ENCODE data around the gene CTPS1. TPM values are rescaled to one million over a fixed set of nuclear protein-coding genes. Genes with fewer than 3 reads are reported as not detected.

The CTPS1 gene
- total RNA-seq, 1 experiment from 2014 or later: 69.9 TPM

DNA sequence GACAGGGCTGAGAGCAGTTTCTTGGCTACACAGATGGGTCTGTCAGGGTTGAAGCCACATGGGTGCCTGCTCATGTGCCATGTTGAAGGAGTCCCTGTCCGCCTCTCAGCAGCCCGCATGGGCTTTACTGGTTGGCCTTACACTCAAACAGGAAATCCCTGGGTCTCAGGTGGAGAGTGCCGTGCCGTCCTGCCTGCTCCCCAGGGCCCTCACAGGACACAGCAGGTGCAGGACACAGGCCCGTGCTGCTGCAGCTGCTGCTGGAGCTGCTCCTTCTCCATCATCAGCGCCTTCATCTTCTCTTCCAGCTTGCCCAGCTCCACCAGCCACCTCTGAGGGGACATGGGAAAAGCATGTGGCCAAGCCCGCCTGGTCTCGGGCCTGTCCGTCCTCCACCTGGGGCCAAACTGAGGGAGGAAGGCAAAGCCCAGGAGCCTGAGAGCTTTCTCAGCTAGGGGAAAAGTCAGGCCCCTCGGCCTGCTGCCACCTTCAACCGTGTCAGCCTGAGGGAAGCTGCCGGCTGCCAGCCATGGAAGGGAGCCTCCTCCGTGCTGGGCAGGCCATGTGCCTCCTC, 36.5 kb downstream of the CTPS1 start:
- DNase-seq (ENCODE audit: unreplicated experiment): no peak
- ChIA-PET POLR2A (no interaction called here), CTCF (no interaction called here)
- BruUV-seq (replicated peaks): no TSS peak
- peaks cover 7% of the 10 kb centered on the region for H3K4me1 Mint-ChIP-seq (ENCODE audit: insufficient read depth, unreplicated experiment)
- no peak overlapping the region for H3K4me3 Mint-ChIP-seq (ENCODE audit: unreplicated experiment)
- H3K9me3 Mint-ChIP-seq (ENCODE audit: unreplicated experiment): no peaks in the 10 kb centered on the region
- H3K36me3 Mint-ChIP-seq (ENCODE audit: insufficient read depth, unreplicated experiment): peaks cover 76% of the 10 kb centered on the region
- H3K27ac Mint-ChIP-seq (ENCODE audit: low read depth, unreplicated experiment): peak overlapping the region; percentile 68
- intact Hi-C loops (cut with micrococcal nuclease): no loop called here
- H3K27me3 Mint-ChIP-seq (ENCODE audit: insufficient read depth, unreplicated experiment): no peaks in the 10 kb centered on the region
- TF ChIP-seq, protein P1, sequence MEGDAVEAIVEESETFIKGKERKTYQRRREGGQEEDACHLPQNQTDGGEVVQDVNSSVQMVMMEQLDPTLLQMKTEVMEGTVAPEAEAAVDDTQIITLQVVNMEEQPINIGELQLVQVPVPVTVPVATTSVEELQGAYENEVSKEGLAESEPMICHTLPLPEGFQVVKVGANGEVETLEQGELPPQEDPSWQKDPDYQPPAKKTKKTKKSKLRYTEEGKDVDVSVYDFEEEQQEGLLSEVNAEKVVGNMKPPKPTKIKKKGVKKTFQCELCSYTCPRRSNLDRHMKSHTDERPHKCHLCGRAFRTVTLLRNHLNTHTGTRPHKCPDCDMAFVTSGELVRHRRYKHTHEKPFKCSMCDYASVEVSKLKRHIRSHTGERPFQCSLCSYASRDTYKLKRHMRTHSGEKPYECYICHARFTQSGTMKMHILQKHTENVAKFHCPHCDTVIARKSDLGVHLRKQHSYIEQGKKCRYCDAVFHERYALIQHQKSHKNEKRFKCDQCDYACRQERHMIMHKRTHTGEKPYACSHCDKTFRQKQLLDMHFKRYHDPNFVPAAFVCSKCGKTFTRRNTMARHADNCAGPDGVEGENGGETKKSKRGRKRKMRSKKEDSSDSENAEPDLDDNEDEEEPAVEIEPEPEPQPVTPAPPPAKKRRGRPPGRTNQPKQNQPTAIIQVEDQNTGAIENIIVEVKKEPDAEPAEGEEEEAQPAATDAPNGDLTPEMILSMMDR (IDR thresholded peaks at IDR 0.05; ENCODE audit: unreplicated experiment): no peak

DNA sequence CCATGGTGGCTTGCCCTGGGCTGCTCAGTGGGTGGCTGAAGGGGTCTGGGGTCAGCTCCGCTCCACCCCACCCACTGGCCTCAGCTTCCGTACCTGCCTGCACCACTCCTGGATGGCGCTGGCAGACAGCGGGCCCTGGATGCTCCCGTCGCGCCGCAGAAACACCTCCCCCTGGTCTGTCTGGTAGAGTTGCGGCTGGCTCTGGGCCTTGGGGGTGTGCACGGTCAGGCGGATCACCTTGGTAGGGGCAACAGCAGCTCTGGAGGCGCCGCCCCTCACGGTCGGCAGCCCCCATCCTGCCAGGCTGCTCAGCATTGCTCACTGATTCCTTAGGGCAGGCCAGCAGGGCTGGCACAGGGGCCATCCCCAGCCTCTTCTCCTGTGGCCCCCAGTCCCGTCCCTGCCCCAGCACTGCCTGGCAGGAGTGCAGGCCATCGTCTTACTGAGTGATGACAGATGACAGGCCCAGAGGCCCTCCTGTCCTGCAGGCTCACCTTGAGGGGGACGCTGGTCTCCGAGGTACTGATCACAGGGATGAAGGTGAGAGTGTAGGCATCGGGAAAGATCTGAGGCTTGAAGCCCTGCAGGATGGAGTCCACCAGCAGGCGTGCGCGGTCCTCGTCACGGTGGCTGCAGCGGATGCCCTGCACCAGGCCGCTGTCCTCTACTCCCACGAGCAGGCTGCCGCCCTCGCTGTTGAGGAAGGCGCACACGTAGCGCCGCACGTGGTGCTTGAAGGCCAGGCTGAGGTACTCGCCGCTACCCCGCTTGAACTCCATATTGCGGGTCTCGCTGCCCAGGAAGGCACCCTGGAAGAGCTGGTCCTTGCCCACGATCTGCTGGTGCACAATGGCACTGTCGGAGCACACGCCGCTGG, 37.9 kb downstream of the CTPS1 start:
- Mint-ChIP-seq H3K4me3 (ENCODE audit: unreplicated experiment) (no peak overlapping the region), H3K27me3 (ENCODE audit: insufficient read depth, unreplicated experiment) (no peaks in the 10 kb centered on the region), H3K4me1 (ENCODE audit: insufficient read depth, unreplicated experiment) (peaks cover 7% of the 10 kb centered on the region), H3K36me3 (ENCODE audit: insufficient read depth, unreplicated experiment) (peaks cover 73% of the 10 kb centered on the region), H3K27ac (ENCODE audit: low read depth, unreplicated experiment) (no peak overlapping the region), H3K9me3 (ENCODE audit: unreplicated experiment) (no peaks in the 10 kb centered on the region)
- DNase-seq (ENCODE audit: unreplicated experiment): no peak
- no TSS peak for BruUV-seq (replicated peaks)
- CTCF ChIA-PET: no interaction called here
- POLR2A ChIA-PET: interaction anchor here (0.6 kb wide), 1 partner anchor 27 kb away, joined by 3 read pairs; no protein-coding TSS in a partner anchor
- intact Hi-C loops (cut with micrococcal nuclease): no loop called here
- TF ChIP-seq, protein P1 (IDR thresholded peaks at IDR 0.05; ENCODE audit: unreplicated experiment): no peak

DNA sequence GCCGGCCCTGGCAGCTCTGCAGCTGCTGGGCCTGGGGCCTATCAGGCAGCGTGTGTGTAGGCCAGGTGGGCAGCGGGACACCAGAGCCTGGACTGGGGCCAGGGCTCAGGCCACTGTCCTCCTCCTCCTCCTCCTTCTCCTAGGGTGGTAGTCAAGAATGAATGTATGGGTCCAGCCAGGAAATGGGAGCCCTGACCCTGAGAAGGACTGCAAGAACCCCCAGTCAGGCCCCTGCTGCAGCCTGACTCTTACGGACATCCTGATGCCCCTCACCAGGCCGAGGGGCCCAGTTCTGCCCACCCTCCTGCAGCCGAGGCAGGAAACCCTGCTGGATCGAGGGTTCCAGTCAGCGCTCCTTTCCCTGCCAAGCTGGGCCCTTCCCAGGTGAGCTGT, 38.5 kb downstream of the CTPS1 start:
- Mint-ChIP-seq H3K27me3 (ENCODE audit: insufficient read depth, unreplicated experiment) (no peaks in the 10 kb centered on the region), H3K36me3 (ENCODE audit: insufficient read depth, unreplicated experiment) (peaks cover 71% of the 10 kb centered on the region), H3K4me3 (ENCODE audit: unreplicated experiment) (no peak overlapping the region), H3K9me3 (ENCODE audit: unreplicated experiment) (no peaks in the 10 kb centered on the region), H3K27ac (ENCODE audit: low read depth, unreplicated experiment) (no peak overlapping the region), H3K4me1 (ENCODE audit: insufficient read depth, unreplicated experiment) (peaks cover 7% of the 10 kb centered on the region)
- no peak for DNase-seq (ENCODE audit: unreplicated experiment)
- CTCF ChIA-PET: no interaction called here
- intact Hi-C loops (cut with micrococcal nuclease): no loop called here
- no TSS peak for BruUV-seq (replicated peaks)
- POLR2A ChIA-PET: no interaction called here
- TF ChIP-seq, protein P1 (IDR thresholded peaks at IDR 0.05; ENCODE audit: unreplicated experiment): no peak

DNA sequence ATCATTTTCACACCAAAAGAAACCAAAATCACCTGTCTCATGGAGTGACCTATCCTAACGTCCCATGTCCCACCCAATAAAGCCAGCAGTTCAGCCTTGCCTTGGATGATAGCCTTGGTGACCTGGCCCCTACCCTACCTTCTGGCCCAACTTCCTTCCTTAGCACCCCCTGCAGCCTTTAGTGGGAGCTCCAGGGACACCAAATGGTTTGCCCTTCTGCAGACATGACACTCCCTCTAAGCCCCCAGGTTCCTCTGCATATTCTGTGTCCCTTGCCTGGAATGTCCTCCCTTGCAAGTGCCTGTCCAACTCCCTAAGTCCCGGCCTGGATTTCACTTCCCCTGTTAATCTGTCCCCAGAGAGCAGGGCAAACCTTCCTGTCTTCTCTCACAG, 39.9 kb downstream of the CTPS1 start:
- Mint-ChIP-seq H3K27ac (ENCODE audit: low read depth, unreplicated experiment) (no peak overlapping the region), H3K4me3 (ENCODE audit: unreplicated experiment) (no peak overlapping the region), H3K27me3 (ENCODE audit: insufficient read depth, unreplicated experiment) (no peaks in the 10 kb centered on the region), H3K9me3 (ENCODE audit: unreplicated experiment) (no peaks in the 10 kb centered on the region), H3K36me3 (ENCODE audit: insufficient read depth, unreplicated experiment) (peaks cover 68% of the 10 kb centered on the region), H3K4me1 (ENCODE audit: insufficient read depth, unreplicated experiment) (peaks cover 7% of the 10 kb centered on the region)
- BruUV-seq (replicated peaks): no TSS peak
- intact Hi-C loops (cut with micrococcal nuclease): no loop called here
- CTCF ChIA-PET: interaction anchor here (0.7 kb wide), 1 partner anchor 81 kb away, joined by 3 read pairs; no protein-coding TSS in a partner anchor
- DNase-seq (ENCODE audit: unreplicated experiment): no peak
- POLR2A ChIA-PET: interaction anchor here (1.0 to 1.1 kb wide), 2 partner anchors 18 to 91 kb away, joined by 3 read pairs; no protein-coding TSS in a partner anchor
- TF ChIP-seq, protein P1 (IDR thresholded peaks at IDR 0.05; ENCODE audit: unreplicated experiment): no peak
